Thyroid gland (tissue), 4 donors: ENCODE data around the gene FAM193B. TPM values are rescaled to one million over a fixed set of nuclear protein-coding genes. Genes with fewer than 3 reads are reported as not detected.

Experiments used
- DNase-seq, 2 donors: peaks; one replicate each; pipeline ENCODE4 v3.0.0-alpha.2; 2019
- H3K27ac ChIP-seq, 3 donors: fragments of 200-600 bp; sonication (generic); 1 replicate in 2 of 3; 2 replicates in 1 of 3; pipeline ENCODE4 v1.5.1; 2016 to 2019; ENCODE audit warnings: mild to moderate bottlenecking in 1 of 3, moderate library complexity in 1 of 3
- H3K27me3 ChIP-seq: fragments of 200-600 bp; sonication (generic); one replicate; pipeline ENCODE4 v1.5.1; 2019
- H3K36me3 ChIP-seq, 2 donors: fragments of 200-600 bp; sonication (generic); one replicate each; pipeline ENCODE4 v1.5.1; 2016 to 2019
- H3K4me1 ChIP-seq, 2 donors: fragments of 200-600 bp; sonication (generic); one replicate each; pipeline ENCODE4 v1.5.1; 2017 to 2019
- H3K4me3 ChIP-seq, 3 donors: fragments of 200-600 bp; sonication (generic); replicated peaks in 1 of 3; 1 replicate in 2 of 3; 2 replicates in 1 of 3; pipeline ENCODE4 v1.5.1; 2016; ENCODE audit warnings: mild to moderate bottlenecking in 1 of 3
- H3K9me3 ChIP-seq: fragments of 200-600 bp; sonication (generic); one replicate; pipeline ENCODE4 v1.5.1; 2017
- POLR2A ChIP-seq, 2 donors: fragments of 450-650 bp; IDR thresholded peaks; one replicate each; pipeline ENCODE4 v1.6.1; 2017; ENCODE audit warnings: antibody characterized with exemption in 2 of 2, mild to moderate bottlenecking in 2 of 2, moderate library complexity in 1 of 2
- WGBS, 2 donors: methylation state at CpG; one replicate each; pipeline ENCODE4 v1.1.5; 2017; 5-methylcytosine and 5-hydroxymethylcytosine counted together
- intact Hi-C: fragments of 100-400 bp; cut with DNase I; formaldehyde crosslinking; loops from one replicate; pipeline ENCODE4 v1.15.1; 2023
- total RNA-seq, 4 donors: library from RNA; depleted of rRNA; stranded (reverse); fragments of >200 nt; gene quantifications; one replicate each; pipeline ENCODE4 v1.2.3, GENCODE V29; 2016
- TF ChIP-seq, protein P1 (sequence below), 6 experiments: fragments of 200-600 bp in 3 of 6; fragments of 450-650 bp in 3 of 6; sonication (generic) in 3 of 6; IDR thresholded peaks; one replicate each; pipeline ENCODE4 v1.5.1; 2016 to 2019; ENCODE audit warnings: antibody characterized with exemption in 6 of 6, mild to moderate bottlenecking in 2 of 6, inconsistent platforms in 1 of 6, moderate library complexity in 1 of 6

FAM193B gene
- total RNA-seq, 4 donors from 2014 or later, result 38.0 to 54.7 (median 46.6) TPM

DNA sequence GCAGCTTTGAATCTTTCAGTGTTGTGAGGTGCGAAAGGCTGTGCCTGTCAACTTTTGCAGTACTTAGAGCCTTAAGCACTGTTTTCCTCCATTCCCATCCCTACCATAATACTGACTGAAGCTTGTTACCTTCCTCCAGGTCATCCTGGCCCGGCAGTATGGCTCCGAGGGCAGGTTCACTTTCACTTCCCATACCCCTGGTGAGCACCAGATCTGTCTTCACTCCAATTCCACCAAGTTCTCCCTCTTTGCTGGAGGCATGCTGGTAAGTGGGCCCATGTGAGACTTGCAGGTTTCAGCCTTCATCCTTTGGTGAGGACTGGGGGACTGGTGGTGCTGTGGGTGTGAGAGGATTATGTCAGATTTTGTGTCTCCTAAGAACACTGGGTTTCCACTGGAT is 39.1 kb upstream of the FAM193B start:
- H3K27me3 ChIP-seq, result no peaks in the 10 kb centered on the region
- H3K4me1 ChIP-seq, result peaks cover 10% of the 10 kb centered on the region in 2 donors
- TF ChIP-seq POLR2A (IDR thresholded peaks at IDR 0.05), result no peak
- TF ChIP-seq, protein P1, sequence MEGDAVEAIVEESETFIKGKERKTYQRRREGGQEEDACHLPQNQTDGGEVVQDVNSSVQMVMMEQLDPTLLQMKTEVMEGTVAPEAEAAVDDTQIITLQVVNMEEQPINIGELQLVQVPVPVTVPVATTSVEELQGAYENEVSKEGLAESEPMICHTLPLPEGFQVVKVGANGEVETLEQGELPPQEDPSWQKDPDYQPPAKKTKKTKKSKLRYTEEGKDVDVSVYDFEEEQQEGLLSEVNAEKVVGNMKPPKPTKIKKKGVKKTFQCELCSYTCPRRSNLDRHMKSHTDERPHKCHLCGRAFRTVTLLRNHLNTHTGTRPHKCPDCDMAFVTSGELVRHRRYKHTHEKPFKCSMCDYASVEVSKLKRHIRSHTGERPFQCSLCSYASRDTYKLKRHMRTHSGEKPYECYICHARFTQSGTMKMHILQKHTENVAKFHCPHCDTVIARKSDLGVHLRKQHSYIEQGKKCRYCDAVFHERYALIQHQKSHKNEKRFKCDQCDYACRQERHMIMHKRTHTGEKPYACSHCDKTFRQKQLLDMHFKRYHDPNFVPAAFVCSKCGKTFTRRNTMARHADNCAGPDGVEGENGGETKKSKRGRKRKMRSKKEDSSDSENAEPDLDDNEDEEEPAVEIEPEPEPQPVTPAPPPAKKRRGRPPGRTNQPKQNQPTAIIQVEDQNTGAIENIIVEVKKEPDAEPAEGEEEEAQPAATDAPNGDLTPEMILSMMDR (IDR thresholded peaks at IDR 0.05), result no peak
- WGBS, 2 donors, result 86 to 87% methylated on average over 3 of the region's 3 CpGs
- no peak overlapping the region for H3K4me3 ChIP-seq
- intact Hi-C loops, result loop anchor here (10.0 kb wide), 1 partner anchor 69 kb away; no protein-coding TSS in a partner anchor
- peaks cover 25 to 31% of the 10 kb centered on the region in 2 donors for H3K36me3 ChIP-seq
- H3K9me3 ChIP-seq, result no peaks in the 10 kb centered on the region
- no peak overlapping the region for H3K27ac ChIP-seq
- no peak for DNase-seq

DNA sequence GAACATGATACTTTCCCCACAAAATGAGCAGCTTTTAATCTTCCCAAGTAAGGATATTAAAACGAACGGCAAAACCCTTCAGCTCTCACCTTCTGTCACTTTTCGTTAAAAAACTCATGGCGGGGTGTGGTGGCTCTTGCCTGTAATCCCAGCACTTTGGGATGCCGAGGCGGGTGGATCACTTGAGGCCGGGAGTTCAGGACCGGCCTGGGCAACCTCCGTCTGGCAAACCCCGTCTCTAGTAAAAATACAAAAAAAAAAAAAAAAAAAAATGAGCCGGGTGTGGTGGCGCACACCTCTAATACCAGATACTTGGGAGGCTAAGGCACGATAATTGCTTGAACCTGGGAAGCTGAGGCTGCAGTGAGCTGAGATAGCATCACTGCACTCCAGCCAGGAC is 38.5 kb upstream of the FAM193B start:
- DNase-seq, result no peak
- Histone ChIP-seq H3K4me1 (peaks cover 10% of the 10 kb centered on the region in 2 donors), H3K9me3 (no peaks in the 10 kb centered on the region), H3K27ac (no peak overlapping the region), H3K27me3 (no peaks in the 10 kb centered on the region), H3K4me3 (peak overlapping the region; percentile 94 to 99 (median 97)), H3K36me3 (peaks cover 25 to 31% of the 10 kb centered on the region in 2 donors)
- WGBS, 2 donors, result 83 to 84% methylated on average over 13 of the region's 13 CpGs
- intact Hi-C loops, result loop anchor here (10.0 kb wide), 1 partner anchor 68 kb away; no protein-coding TSS in a partner anchor
- TF ChIP-seq, protein P1 (IDR thresholded peaks at IDR 0.05), result no peak
- TF ChIP-seq POLR2A (IDR thresholded peaks at IDR 0.05), result no peak

DNA sequence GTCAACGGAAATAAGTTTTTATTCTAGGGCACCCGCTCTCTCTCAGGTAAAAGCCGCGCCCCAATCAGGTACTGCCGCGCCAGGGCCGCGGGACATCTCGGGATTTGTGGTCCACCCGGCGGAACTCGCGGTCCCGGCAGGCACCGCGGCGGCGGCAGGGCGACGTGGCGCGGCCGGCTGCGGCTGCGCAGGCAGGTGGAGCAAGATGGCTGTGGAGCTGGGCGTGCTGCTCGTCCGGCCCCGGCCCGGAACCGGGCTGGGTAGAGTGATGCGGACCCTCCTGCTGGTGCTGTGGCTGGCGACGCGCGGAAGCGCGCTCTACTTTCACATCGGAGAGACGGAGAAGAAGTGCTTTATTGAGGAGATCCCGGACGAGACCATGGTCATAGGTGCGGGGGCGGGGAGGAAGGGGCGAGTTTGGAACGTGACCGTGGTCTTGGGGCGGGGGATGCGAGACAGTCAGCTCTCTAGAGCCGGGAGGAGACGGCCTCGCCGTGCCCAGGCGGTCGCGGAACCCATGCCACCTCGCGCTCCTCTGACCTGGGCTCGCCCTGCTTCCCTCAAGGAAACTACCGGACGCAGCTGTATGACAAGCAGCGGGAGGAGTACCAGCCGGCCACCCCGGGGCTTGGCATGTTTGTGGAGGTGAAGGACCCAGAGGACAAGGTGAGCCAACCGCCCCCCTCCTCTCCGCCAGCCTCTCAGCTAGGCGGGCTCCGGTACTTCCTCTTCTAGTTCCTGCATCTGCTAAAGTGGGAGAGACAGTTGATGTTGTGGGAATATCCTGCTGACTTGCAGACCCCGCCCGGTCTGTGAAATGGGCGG is 37.9 kb upstream of the FAM193B start, which contains the start of gene TMED9:
Gene TMED9 (plus strand): TSS at position 194 of the 825 bp plus-strand sequence. CDS start 12 bp downstream, at position 206.
- DNase-seq, result peak; percentile 83 to 88
- intact Hi-C loops, result loop anchor here (10.0 kb wide), 1 partner anchor 67 kb away; no protein-coding TSS in a partner anchor
- TF ChIP-seq POLR2A (IDR thresholded peaks at IDR 0.05), result peak in 1 of 2 donors; percentile 94
- TF ChIP-seq, protein P1 (IDR thresholded peaks at IDR 0.05), result peak in 1 of 6 experiments; percentile 29

DNA sequence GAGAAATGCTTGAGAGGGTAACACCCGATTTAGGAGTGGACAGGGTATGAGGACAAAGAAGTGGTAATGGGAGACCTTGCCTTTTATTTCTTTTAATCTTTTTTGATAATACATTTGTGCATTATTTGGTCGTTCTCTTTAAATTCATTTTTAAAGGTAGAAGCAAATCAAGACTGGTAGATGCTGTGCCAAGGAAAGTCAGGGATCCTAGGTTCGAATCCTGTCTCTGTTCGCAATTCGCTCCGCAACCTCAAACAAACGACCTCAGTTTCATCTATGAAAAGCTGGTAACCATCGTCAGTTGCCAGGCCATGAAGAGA is 37.3 kb upstream of the FAM193B start:
- H3K4me1 ChIP-seq, result peaks cover 10% of the 10 kb centered on the region in 2 donors
- peak overlapping the region in 1 of 3 donors; percentile 97 for H3K4me3 ChIP-seq
- no peaks in the 10 kb centered on the region for H3K9me3 ChIP-seq
- DNase-seq, result no peak
- intact Hi-C loops, result loop anchor here (10.0 kb wide), 1 partner anchor 67 kb away; no protein-coding TSS in a partner anchor
- H3K36me3 ChIP-seq, result peaks cover 25 to 30% of the 10 kb centered on the region in 2 donors
- no peak overlapping the region for H3K27ac ChIP-seq
- H3K27me3 ChIP-seq, result no peaks in the 10 kb centered on the region
- TF ChIP-seq, protein P1 (IDR thresholded peaks at IDR 0.05), result no peak
- TF ChIP-seq POLR2A (IDR thresholded peaks at IDR 0.05), result no peak
- 15 to 17% methylated on average over 8 of the region's 8 CpGs for WGBS, 2 donors

More for the DNA sequence above, 37.9 kb upstream of the FAM193B start, which contains the start of gene TMED9:
- Histone ChIP-seq H3K27me3 (no peaks in the 10 kb centered on the region), H3K36me3 (peaks cover 25 to 31% of the 10 kb centered on the region in 2 donors), H3K9me3 (no peaks in the 10 kb centered on the region), H3K4me1 (peaks cover 10% of the 10 kb centered on the region in 2 donors), H3K4me3 (peak within 1 kb of the TSS; percentile 94 to 99 (median 97)), H3K27ac (peak within 1 kb of the TSS in 2 of 3 donors; percentile 38 to 47)
- WGBS, 2 donors, result 0 to 1% methylated on average over 30 to 32 of the region's 71 CpGs

DNA sequence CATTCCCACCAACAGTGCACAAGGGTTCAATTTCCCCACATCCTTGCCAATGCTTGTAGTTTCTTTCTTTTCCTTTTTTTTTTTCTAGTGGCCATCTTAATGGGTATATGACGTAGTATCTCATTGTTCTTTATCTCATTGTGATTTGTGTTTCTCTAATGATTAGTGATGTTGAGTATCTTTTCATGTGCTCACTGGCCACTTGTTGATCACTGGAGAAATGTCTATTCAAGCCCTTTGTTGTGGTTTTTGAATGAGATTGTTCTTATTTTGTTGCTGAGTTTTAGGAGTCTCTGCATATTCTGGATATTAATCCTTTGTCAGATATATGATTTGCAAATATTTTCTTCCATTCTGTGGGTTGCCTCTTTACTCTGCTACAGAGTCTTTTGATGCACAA is 36.0 kb upstream of the FAM193B start:
- peaks cover 10% of the 10 kb centered on the region in 2 donors for H3K4me1 ChIP-seq
- intact Hi-C loops, result loop anchor here (10.0 kb wide), 1 partner anchor 66 kb away; no protein-coding TSS in a partner anchor
- no peaks in the 10 kb centered on the region for H3K27me3 ChIP-seq
- no peak overlapping the region for H3K4me3 ChIP-seq
- no peak for DNase-seq
- WGBS, 2 donors, result 85 to 88% methylated on average over 1 of the region's 1 CpG
- no peaks in the 10 kb centered on the region for H3K9me3 ChIP-seq
- TF ChIP-seq POLR2A (IDR thresholded peaks at IDR 0.05), result no peak
- TF ChIP-seq, protein P1 (IDR thresholded peaks at IDR 0.05), result no peak
- H3K36me3 ChIP-seq, result peaks cover 18 to 19% of the 10 kb centered on the region in 2 donors
- no peak overlapping the region for H3K27ac ChIP-seq
